ENCODE measurements around the gene KANSL3.
"Not testable (repeated sequence)": the region's sequence is repeated elsewhere in the genome, so short reads cannot be mapped to it uniquely, and the experiment has no call there.

The KANSL3 gene

DNA sequence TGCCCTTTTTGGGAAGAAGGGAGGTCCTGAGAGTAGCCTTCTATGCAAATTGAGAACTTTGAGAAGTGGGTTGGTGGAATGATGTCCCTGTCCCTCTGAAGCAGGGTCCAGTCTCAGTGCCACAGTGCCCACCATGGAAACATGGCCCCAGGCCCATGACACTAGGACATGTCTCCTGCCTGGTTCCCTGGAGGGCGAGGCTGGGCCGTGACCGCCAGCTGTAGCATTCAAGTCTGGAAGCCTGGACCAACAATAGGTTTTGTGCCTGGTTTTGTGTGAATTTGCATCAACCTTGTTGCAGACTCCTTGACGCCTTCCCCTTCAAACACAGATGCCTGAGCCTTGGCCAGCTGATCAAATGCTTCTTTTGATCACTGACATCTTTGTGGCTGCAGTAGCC is 74.1 kb downstream of the KANSL3 start:
- DNase-seq (ENCODE audit: low read depth in 1 of 2, low spot score in 1 of 2), result no peak

DNA sequence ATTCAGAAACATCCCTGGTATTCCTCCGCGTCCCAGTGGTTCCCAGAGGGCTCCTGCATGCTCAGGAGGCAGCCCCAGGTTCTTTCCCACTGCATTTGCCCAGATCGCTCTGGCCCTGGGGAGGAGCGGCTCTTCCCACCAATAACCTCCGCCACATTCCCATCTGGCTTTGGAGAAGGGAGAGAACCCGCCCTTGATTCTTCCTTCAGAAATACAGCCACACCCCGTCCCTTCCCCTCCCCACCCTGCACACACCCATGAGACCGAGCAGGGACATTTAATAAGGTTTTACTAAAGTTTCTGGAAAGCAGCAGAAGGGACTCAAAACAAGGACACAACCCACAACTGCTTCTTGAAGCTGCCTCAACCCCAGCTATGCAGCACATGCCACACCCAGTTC is 79.6 kb downstream of the KANSL3 start:
- no peak for DNase-seq (ENCODE audit: low read depth in 1 of 2, low spot score in 1 of 2)

DNA sequence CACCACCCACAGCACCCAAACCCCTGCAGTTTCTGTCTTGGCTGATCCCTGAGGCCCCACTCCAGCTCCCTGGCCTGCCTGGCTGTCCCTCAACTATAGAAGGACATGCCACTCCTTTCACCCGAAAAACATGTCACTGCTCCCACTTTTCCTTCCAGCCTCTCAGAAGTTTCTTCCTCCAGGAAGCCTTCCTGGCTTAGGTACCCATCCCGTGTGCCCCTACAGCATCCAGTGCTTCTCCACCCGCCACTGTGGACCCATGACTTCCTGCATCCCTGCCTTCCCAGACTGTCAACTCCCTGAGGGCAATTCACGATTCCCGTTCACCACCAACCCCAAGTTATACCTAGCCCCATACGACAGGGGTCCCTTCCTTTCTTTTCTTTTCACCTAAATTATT is 80.1 kb downstream of the KANSL3 start:
- DNase-seq (ENCODE audit: low read depth in 1 of 2, low spot score in 1 of 2), result no peak

- not testable (repeated sequence) for DNase-seq (ENCODE audit: low read depth in 1 of 2, low spot score in 1 of 2)
These were observed 80.7 kb downstream of the KANSL3 start for GRCh38 chr2:96557421-96557820.

GRCh38 chr2:96556441-96557330 is 81.4 kb downstream of the KANSL3 start:
- DNase-seq (ENCODE audit: low read depth in 1 of 2, low spot score in 1 of 2), result no peak

- DNase-seq (ENCODE audit: low read depth in 1 of 2, low spot score in 1 of 2), result no peak
These were observed 82.9 kb downstream of the KANSL3 start for GRCh38 chr2:96555146-96555610.

DNA sequence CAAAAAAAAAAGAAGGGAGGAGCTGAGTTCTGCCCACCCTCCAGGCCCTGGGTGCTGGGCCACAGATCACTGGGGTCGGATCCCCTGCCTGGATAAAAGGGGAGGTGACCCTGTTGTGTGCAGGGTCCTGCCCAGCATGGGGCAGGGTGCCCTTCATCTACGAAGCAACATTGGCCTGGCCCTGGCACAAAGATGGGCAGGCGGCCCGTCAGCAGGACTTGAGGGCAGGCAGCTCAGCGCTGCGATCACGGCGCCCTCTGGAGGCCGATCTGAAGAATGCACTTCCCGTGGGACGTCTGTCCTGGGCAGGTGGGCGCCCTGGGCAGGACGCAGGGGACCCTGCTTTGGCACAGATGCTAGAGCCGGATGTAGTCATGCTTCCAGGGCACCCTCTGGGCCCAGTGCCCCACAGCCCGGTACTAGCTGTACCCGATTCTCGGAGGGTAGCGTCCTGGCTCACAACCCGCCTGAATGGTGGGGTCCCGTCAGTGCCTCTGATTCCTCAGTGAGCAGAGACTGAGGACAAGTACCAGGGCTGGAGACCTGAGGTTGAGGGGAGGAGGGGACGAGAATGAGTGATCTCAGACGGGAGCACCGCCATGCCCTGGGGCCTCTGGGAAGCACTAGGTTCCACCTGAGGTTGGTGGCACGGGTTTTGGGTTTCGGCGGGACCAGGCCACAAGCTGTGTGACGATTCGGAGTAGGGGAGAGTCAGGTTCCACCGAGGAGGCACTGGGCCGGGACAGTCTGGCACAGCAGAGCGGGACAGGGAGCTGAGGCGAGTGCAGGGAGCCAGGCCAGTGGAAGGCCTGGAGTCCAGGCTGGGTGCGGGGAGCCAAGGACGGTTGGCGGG is 83.6 kb downstream of the KANSL3 start:
- DNase-seq (ENCODE audit: low read depth in 1 of 2, low spot score in 1 of 2), result peak; percentile 52 to 59

DNA sequence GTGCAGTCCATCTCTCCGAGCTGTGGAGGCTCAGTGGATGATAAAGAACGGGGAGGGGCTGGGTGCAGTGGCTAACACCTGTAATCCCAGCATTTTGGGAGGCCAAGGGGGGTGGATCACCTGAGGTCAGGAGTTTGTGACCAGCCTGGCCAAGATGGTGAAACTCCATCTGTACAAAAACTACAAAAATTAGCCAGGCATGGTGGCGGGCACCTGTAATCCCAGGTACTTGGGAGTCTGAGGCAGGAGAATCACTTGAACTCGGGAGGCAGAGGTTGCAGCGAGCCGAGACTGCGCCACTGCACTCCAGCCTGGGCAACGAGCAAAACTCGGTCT is 84.2 kb downstream of the KANSL3 start:
- DNase-seq (ENCODE audit: low read depth in 1 of 2, low spot score in 1 of 2), result not testable (repeated sequence)

GRCh38 chr2:96553176-96553956 is 84.7 kb downstream of the KANSL3 start:
- DNase-seq (ENCODE audit: low read depth in 1 of 2, low spot score in 1 of 2), result no peak

GRCh38 chr2:96552315-96553175 is 85.6 kb downstream of the KANSL3 start:
- DNase-seq (ENCODE audit: low read depth in 1 of 2, low spot score in 1 of 2), result no peak

DNA sequence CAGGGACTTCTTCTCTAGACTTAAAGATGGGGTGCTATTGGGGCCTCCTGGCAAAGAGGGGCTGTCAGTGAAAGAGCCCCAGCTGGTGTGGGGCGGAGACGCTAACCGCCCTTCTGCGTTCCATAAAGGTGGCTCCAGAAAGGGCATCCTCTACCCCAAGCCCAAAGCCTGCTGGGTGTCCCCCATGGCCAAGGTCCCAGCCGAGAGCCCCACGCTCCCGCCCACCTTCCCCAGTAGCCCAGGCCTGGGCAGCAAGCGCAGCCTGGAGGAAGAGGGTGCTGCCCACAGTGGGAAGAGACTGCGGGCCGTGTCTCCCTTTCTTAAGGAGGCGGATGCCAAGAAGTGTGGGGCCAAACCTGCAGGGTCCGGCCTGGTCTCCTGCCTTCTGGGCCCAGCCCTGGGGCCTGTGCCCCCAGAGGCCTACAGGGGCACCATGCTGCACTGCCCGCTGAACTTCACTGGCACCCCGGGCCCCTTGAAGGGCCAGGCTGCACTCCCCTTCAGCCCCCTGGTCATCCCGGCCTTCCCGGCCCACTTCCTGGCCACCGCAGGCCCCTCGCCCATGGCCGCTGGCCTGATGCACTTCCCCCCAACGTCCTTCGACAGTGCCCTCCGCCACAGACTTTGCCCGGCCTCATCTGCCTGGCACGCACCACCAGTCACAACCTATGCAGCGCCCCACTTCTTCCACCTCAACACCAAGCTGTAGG is 86.4 kb downstream of the KANSL3 start:
- DNase-seq (ENCODE audit: low read depth in 1 of 2, low spot score in 1 of 2), result no peak

DNA sequence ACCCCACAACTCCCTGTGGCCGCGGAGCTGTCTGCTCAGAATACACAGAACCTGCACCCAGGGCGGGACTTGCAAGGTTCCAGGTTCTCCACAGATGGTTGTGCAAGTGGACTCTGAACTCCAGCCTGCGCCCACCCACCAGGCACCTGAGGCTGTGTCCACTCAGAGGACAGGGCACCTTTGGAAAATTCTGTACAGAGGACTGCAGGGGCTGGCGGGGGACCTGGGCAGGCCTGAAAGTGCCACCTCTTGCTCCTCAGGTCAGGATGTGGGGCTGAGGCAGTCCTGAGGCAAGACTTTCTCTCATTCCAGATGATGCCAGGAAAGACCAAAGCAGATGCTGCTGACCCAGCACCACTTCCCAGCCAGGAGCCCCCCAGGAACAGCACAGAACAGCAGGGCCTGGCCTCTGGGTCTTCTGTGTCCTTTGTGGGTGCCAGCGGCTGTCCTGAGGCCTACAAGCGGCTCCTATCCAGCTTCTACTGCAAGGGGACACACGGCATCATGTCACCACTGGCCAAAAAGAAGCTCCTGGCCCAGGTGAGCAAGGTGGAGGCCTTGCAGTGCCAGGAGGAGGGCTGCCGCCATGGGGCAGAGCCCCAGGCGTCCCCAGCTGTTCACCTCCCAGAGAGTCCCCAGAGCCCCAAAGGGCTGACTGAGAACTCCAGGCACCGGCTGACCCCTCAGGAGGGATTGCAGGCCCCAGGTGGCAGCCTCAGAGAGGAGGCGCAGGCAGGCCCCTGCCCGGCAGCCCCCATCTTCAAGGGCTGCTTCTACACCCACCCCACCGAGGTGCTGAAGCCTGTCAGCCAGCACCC is 87.1 kb downstream of the KANSL3 start:
- DNase-seq (ENCODE audit: low read depth in 1 of 2, low spot score in 1 of 2), result no peak

DNA sequence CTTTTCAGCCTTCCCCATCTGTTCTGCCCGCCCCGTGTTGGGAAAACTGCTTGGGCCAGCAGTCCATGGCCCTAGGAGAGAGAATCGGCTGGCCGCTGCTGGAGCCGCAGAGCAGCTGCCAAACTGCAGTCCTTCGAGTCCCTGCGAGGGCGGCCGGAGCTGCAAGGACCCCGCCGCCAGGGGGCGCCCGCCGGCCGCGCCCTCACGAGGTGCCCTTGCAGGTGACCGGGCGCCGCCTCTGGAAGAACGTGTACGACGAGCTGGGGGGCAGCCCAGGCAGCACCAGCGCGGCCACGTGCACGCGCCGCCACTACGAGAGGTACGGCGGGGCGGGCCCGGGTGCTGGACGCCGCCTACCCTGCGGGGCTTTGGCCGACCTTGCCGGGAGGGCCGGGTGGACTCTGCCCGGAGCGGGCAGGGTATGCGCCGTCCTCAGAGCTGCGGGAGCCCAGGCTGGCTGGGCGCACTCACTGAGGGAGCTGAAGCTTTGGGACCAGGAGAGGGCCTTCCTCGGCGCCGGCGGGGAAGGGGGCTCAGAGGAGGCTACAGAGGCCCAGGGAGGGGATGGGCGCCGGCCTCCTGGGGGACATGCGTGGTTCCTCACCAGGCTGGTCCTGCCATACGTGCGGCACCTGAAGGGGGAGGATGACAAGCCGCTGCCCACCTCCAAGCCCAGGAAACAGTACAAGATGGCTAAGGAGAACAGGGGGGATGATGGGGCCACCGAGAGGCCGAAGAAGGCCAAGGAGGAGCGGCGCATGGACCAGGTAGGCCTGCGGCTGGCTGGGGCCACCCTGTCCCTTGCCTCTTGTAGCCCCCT is 87.9 kb downstream of the KANSL3 start:
- DNase-seq (ENCODE audit: low read depth in 1 of 2, low spot score in 1 of 2), result no peak

- DNase-seq (ENCODE audit: low read depth in 1 of 2, low spot score in 1 of 2), result no peak
These were observed 88.7 kb downstream of the KANSL3 start for GRCh38 chr2:96549466-96549785.

DNA sequence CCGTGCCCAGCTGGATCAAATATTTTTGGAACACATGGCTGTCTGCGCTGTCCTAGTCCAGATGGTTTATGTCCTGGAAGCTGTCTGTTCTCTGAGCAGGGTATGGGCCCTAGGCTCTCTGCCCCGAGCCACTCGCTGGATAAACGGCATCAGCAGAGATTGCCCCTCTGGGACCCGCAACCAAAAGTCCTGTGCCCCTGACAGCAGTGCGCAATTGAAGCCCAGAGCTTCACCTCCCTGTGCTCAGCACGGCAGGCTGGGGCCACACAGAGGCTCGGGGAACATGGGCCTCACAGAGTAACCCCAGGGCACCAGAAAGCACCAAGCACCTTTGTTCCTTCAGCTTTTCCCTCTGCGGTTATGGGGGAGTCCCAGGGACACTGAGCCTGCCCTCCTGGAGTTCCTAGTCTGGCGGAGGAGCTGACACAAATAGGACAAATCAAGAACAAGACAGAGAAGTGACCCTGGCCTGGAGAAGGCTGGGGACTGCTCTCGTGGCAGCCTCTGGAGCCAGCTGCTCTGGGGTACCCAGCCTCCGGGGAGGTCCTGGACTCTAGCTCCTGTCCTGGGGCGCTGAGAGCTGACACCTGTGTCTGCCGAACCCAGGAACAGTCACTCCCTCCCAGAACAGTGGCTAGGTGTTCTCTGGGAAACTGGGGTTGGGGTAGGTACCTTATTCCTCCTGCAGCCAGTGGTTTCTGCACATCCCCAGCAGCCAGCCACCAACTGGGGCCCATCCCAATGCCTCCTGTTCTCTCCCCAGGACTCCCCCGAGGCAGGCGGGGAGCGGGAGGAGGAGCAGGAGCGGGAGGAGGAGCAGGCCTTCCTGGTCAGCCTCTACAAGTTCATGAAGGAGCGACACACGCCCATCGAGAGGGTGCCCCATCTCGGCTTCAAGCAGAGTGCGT is 89.3 kb downstream of the KANSL3 start:
- DNase-seq (ENCODE audit: low read depth in 1 of 2, low spot score in 1 of 2), result no peak

DNA sequence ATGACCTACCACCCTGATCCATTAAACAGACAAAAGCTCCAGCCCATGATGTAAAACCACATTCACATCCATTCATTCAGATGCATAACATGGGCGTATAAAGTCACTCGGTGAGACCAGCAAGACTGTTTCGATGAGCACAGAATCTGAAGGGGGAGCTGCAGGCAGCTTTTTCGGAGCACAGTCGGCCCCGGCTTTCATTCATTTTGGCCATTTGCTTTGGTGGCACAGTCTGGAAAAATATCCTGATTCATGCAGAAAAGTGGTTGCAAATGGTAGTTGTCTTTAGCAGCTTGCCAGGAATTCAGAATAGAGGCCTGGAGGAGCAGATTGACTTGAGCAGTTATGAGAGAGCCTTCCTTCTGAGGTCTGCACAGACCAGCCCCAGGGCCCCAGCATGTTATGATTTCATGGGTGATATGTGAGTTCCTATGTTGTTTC is 90.4 kb downstream of the KANSL3 start:
- DNase-seq (ENCODE audit: low read depth in 1 of 2, low spot score in 1 of 2), result no peak

- no peak for DNase-seq (ENCODE audit: low read depth in 1 of 2, low spot score in 1 of 2)
These were observed 90.9 kb downstream of the KANSL3 start for GRCh38 chr2:96547203-96547641.

All from stimulated activated CD4-positive, alpha-beta T cell treated with anti-CD3 and anti-CD28 coated beads, Interleukin-15, amount 100 ng/mL, for 1 hour (primary cell).